ENCODE data around the gene NPPA. TPM values are rescaled to one million over a fixed set of nuclear protein-coding genes. Genes with fewer than 3 reads are reported as not detected.

Gene NPPA
- total RNA-seq, 2 experiments from 2014 or later = not detected

- Mint-ChIP-seq H3K9me3 (no peaks in the 10 kb centered on the region), H3K4me1 (ENCODE audit: low read depth) (no peaks in the 10 kb centered on the region), H3K4me3 (no peak overlapping the region), H3K27ac (no peak overlapping the region), H3K36me3 (ENCODE audit: low read depth) (no peaks in the 10 kb centered on the region), H3K27me3 (peaks cover 10% of the 10 kb centered on the region)
- CTCF ChIA-PET = no interaction called here
- ATAC-seq (no peak), DNase-seq (no peak)
- POLR2A ChIA-PET = interaction anchor here (3.0 kb wide), 1 partner anchor 20 kb away, joined by 30 read pairs; no protein-coding TSS in a partner anchor
- TF ChIP-seq CTCF (IDR thresholded peaks at IDR 0.05) = no peak
- intact Hi-C loops (cut with micrococcal nuclease) = no loop called here
Measured at GRCh38 chr1:11888206-11888876, 40.8 kb upstream of the NPPA start.

DNA sequence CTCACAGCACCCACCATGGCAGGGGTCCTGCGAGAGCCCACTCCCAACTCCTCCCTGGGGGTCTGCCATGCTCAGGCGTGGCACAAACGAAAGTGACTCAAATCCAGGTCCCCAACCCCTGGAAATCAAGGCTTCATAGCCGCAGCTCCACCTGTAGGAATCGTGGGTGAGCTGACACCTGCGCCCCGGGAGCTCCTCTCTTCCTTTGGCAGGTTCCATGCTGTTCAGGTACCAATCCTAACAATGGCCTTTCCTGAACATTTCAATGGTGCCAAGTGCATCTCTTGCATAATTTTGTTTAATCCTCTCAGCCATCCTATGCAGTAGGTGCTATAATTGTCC lies 40.1 kb upstream of the NPPA start:
- intact Hi-C loops (cut with micrococcal nuclease) = no loop called here
- H3K27me3 Mint-ChIP-seq = peaks cover 7% of the 10 kb centered on the region

DNA sequence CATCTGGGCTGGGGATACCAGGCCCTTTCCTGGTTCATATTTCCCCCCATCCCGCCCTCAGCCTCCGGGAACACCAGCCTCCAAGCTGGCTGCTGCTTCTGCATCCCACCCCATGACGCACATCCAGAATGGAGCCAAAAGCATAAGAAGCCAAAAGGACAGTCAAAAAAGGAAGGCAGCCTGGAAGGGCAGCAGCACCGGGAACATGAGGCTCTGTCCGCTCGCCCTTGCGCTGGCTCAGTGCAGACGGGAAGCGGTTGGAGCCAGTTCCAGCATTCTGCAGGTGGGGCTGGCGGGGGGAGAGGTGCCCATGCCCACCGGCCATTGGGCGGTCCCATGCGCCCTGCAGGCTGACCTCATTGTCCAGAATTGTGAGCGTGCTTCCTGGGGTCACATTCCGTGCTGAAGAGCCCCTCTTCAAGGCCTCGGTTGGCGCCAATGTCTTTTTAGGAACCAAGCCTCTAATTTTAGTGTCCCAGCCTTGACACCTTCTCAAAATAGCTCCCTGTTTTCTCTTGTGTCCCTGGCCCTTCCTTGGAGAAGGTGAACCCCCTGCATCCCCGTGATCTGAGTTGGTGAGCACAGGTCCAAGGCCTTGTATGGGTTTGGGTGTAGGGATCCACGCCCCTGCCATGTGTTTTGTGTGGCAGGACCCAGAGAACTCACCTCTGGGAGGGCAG lies 39.5 kb upstream of the NPPA start:
- Mint-ChIP-seq H3K4me1 (ENCODE audit: low read depth) (no peaks in the 10 kb centered on the region), H3K4me3 (no peak overlapping the region), H3K9me3 (no peaks in the 10 kb centered on the region), H3K36me3 (ENCODE audit: low read depth) (no peaks in the 10 kb centered on the region), H3K27ac (no peak overlapping the region), H3K27me3 (peaks cover 2% of the 10 kb centered on the region)
- ChIA-PET POLR2A (interaction anchor here (0.9 to 3.0 kb wide), 2 partner anchors 15 to 22 kb away, joined by 3 to 30 read pairs; no protein-coding TSS in a partner anchor), CTCF (no interaction called here)
- intact Hi-C loops (cut with micrococcal nuclease) = no loop called here
- ATAC-seq = no peak
- DNase-seq = no peak
- TF ChIP-seq CTCF (IDR thresholded peaks at IDR 0.05) = no peak

More for the DNA sequence above, 40.1 kb upstream of the NPPA start:
- H3K36me3 Mint-ChIP-seq (ENCODE audit: low read depth) = no peaks in the 10 kb centered on the region
- no peaks in the 10 kb centered on the region for H3K4me1 Mint-ChIP-seq (ENCODE audit: low read depth)
- no peaks in the 10 kb centered on the region for H3K9me3 Mint-ChIP-seq
- ATAC-seq (no peak), DNase-seq (no peak)
- no peak for TF ChIP-seq CTCF (IDR thresholded peaks at IDR 0.05)
- no peak overlapping the region for H3K27ac Mint-ChIP-seq
- no peak overlapping the region for H3K4me3 Mint-ChIP-seq
- POLR2A ChIA-PET = interaction anchor here (0.9 to 3.0 kb wide), 2 partner anchors 15 to 21 kb away, joined by 3 to 30 read pairs; no protein-coding TSS in a partner anchor
- CTCF ChIA-PET = no interaction called here

DNA sequence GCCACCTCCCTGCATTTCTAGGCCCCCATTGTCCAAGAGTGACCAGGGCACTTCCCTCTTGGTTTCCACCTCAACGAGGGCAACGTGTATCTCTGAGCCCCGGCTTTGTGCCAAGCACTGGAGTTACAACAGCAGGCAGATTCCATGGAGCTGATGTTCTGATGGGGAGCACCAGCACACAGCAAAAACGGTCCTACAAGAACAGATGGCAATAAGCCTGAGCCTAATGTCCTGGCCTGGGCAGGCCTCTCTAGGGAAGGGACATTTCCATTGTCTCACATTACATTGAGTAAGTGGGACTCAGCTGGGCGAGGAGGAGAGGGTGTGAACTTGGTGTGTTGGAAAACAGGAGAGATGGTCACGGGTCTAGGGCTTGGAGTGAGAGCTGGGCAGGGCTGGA lies 38.3 kb upstream of the NPPA start:
- CTCF ChIA-PET = interaction anchor here (0.8 kb wide), 1 partner anchor 47 kb away, joined by 3 read pairs; no protein-coding TSS in a partner anchor
- ATAC-seq = no peak
- intact Hi-C loops (cut with micrococcal nuclease) = no loop called here
- Mint-ChIP-seq H3K27ac (no peak overlapping the region), H3K4me1 (ENCODE audit: low read depth) (no peaks in the 10 kb centered on the region), H3K36me3 (ENCODE audit: low read depth) (no peaks in the 10 kb centered on the region), H3K4me3 (no peak overlapping the region), H3K27me3 (no peaks in the 10 kb centered on the region), H3K9me3 (no peaks in the 10 kb centered on the region)
- no peak for DNase-seq
- POLR2A ChIA-PET = interaction anchor here (1.5 to 1.9 kb wide), 2 partner anchors 22 to 24 kb away, joined by 7 to 8 read pairs; no protein-coding TSS in a partner anchor
- TF ChIP-seq CTCF (IDR thresholded peaks at IDR 0.05) = no peak

Measured in activated CD8-positive, alpha-beta T cell treated with anti-CD3 and anti-CD28 coated beads for 36 hours (primary cell).